Measurements from ENCODE around the gene NPM1. TPM values are rescaled to one million over a fixed set of nuclear protein-coding genes. Genes with fewer than 3 reads are reported as not detected.

NPM1 gene
- total and polyA plus RNA-seq, 2 of the 13 experiments (the other 11 are each of a cell fraction or from before 2014, with no cell fraction given): 2,047 to 3,353 TPM

- TF ChIP-seq ZNF251 (CRISPR knock-in tag; IDR thresholded peaks at IDR 0.05) (no peak), ZNF33B (CRISPR knock-in tag; IDR thresholded peaks at IDR 0.05) (no peak)
Observed at GRCh38 chr5:171433352-171433698, 45.7 kb downstream of the NPM1 start (continued).

- FAIRE-seq (no peak), ATAC-seq (peak; percentile 41), DNase-seq (ENCODE audit: low spot score) (no peak)
- H3K79me2 ChIP-seq (ENCODE audit: insufficient read depth, low read length): no peaks in the 10 kb centered on the region
- H3K9ac ChIP-seq (ENCODE audit: insufficient read depth, low read depth, low read length): no peak overlapping the region
- no TSS peak for BruUV-seq (replicated peaks)
- WGBS (ENCODE audit: low lambda C conversion rate): no CpG with 5 or more reads among the region's 5 CpGs
- no peaks in the 10 kb centered on the region for H4K20me1 ChIP-seq (ENCODE audit: insufficient read depth, low read length)
- H3K27ac ChIP-seq (ENCODE audit: extremely low read length, insufficient read depth, low read length): no peak overlapping the region
- no peaks in the 10 kb centered on the region for H3K36me3 ChIP-seq (replicated peaks in 1 of 2; ENCODE audit: control insufficient read depth in 1 of 2, insufficient read depth in 2 of 2, low read length in 2 of 2)
- no peaks in the 10 kb centered on the region for H3K27me3 ChIP-seq (ENCODE audit: control insufficient read depth in 1 of 2, insufficient read depth in 2 of 2, low read length in 2 of 2)
- H3K4me3 ChIP-seq (replicated peaks in 1 of 3; ENCODE audit: insufficient read depth in 1 of 3, low read depth in 2 of 3, low read length in 3 of 3): no peak overlapping the region
- intact Hi-C loops (cut with micrococcal nuclease; ENCODE audit: unreplicated experiment) (no loop called here), in situ Hi-C loops (cut with HindIII; ENCODE audit: extremely low pct_ligation_motif_present, low pct_unique_long_range_greater_than_20kb) (no loop called here)
- H3K4me1 ChIP-seq (ENCODE audit: insufficient read depth, low read length): peaks cover 27% of the 10 kb centered on the region
- H2AFZ ChIP-seq (ENCODE audit: low read length): no peak overlapping the region
- H3K4me2 ChIP-seq (ENCODE audit: low read depth, low read length): no peak overlapping the region
- H3K9me3 ChIP-seq (ENCODE audit: low read length): no peaks in the 10 kb centered on the region
- ChIA-PET POLR2A (no interaction called here), CTCF (ENCODE audit: low intra/inter-chr PET ratio, low total read pairs) (no interaction called here)
- TF ChIP-seq STAG1 (CRISPR knock-in tag; IDR thresholded peaks at IDR 0.05) (0 out of 2 replicates have a peak, but pooled peaks have one; percentile 11), CTCF (CRISPR knock-in tag; IDR thresholded peaks at IDR 0.05) (0 out of 2 replicates have a peak, but pooled peaks have one; percentile 21), ZNF124 (CRISPR knock-in tag; IDR thresholded peaks at IDR 0.05) (no peak)
Observed at GRCh38 chr5:171433982-171434676, 46.5 kb downstream of the NPM1 start.

Data from HepG2 (cell line).